ENCODE data around the gene C10orf71.

Gene C10orf71

DNA sequence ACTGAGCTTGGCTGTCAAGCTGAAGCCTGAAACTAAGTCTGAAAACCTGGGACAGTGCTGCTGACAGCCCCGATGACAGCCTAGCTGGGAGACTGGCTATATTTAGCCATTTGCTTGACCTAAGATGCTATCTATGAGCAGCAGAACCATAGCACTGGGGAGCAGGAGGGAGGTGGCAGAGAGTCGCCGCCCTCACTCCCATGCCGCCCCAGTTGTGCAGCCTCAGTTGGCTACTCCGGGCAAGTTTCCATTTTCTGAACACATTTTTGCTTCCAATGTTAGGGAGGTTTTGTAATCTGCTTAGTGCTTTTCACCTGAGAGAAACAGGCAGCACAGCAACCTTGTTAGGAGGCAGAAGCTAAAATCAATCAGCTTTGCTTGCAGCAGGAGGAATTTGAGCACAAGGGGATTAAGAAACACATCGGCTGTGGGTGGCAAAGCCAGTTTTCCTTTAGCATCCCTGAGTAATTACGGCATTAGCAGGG, 20.4 kb upstream of the C10orf71 start:
- H3K27ac ChIP-seq (ENCODE audit: extremely low read depth, low read depth, low read length) = no peak overlapping the region
- no peak overlapping the region for H3K4me3 ChIP-seq (ENCODE audit: low read depth, low read length)
- no peaks in the 10 kb centered on the region for H3K9me3 ChIP-seq (ENCODE audit: control insufficient read depth, insufficient read depth, low read depth, low read length)
- ChIA-PET POLR2A (no interaction called here), CTCF (no interaction called here)
- TF ChIP-seq ZNF157 (tag by site-specific recombination; IDR thresholded peaks at IDR 0.05) (no peak), ZNF560 (tag by site-specific recombination; IDR thresholded peaks at IDR 0.05; ENCODE audit: borderline replicate concordance) (no peak), ELK4 (IDR thresholded peaks at IDR 0.05; ENCODE audit: borderline replicate concordance, low read depth, low read length) (no peak), ZIC2 (tag by site-specific recombination; IDR thresholded peaks at IDR 0.05) (no peak), YY1 (tag by site-specific recombination; IDR thresholded peaks at IDR 0.05) (no peak), KLF7 (tag by site-specific recombination; IDR thresholded peaks at IDR 0.05; ENCODE audit: borderline replicate concordance) (no peak), ZNF785 (tag by site-specific recombination; IDR thresholded peaks at IDR 0.05) (no peak), ZNF670 (tag by site-specific recombination; IDR thresholded peaks at IDR 0.05; ENCODE audit: low read depth) (no peak), YY2 (tag by site-specific recombination; IDR thresholded peaks at IDR 0.05) (no peak)
- TF ChIP-seq, protein P1, sequence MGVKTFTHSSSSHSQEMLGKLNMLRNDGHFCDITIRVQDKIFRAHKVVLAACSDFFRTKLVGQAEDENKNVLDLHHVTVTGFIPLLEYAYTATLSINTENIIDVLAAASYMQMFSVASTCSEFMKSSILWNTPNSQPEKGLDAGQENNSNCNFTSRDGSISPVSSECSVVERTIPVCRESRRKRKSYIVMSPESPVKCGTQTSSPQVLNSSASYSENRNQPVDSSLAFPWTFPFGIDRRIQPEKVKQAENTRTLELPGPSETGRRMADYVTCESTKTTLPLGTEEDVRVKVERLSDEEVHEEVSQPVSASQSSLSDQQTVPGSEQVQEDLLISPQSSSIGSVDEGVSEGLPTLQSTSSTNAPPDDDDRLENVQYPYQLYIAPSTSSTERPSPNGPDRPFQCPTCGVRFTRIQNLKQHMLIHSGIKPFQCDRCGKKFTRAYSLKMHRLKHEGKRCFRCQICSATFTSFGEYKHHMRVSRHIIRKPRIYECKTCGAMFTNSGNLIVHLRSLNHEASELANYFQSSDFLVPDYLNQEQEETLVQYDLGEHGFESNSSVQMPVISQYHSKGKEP (tag by site-specific recombination; IDR thresholded peaks at IDR 0.05) = no peak
- H3K36me3 ChIP-seq (ENCODE audit: control insufficient read depth in 2 of 2, insufficient read depth in 1 of 2, low read length in 2 of 2) = no peaks in the 10 kb centered on the region
- no peaks in the 10 kb centered on the region for H3K4me1 ChIP-seq (ENCODE audit: control insufficient read depth, insufficient read depth, low read length)

DNA sequence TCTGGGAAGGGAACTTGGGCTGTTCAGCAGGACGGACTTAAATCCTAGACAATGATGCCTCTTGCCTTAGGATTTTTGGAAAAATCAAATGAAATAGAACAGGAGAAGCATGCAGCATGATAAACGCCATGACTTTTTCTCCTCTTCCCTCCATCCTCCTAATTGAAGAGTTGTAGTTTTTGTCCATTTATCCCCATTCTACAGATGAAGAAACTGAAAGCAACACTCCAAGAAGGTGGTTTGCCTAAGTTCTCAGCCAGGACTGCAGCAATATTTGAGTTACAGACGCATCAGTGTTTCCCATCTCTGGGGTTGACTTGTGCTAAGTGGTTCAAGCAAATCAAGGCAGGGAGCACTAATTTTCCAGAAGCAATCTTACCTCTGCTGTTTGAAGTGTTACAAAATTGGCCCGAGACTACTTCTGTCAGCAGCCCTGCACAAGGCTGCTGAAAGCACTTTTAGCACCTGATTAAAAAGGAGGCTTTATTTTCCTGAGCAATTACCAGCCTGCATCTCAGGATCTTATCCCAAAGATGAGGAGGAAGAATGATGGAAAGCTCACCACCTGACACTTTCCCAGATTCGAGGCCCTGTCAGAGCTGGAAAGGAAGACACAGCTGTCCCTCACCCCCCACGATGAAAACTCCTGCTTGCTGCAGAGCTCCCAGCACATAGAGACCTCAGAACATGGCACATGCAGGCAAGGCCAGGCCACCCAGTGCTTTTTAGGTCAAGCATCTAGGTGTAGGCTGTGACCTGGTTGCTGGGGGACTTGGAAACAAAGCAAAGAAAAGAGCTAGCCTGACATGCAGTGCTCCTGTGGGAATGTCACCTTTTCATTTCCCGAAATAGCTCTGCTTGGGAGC, 19.7 kb upstream of the C10orf71 start:
- H3K4me1 ChIP-seq (ENCODE audit: control insufficient read depth, insufficient read depth, low read length) = no peaks in the 10 kb centered on the region
- CTCF ChIA-PET = interaction anchor here (0.6 kb wide), 1 partner anchor 134 kb away, joined by 3 read pairs; no protein-coding TSS in a partner anchor
- no peaks in the 10 kb centered on the region for H3K9me3 ChIP-seq (ENCODE audit: control insufficient read depth, insufficient read depth, low read depth, low read length)
- no peak overlapping the region for H3K27ac ChIP-seq (ENCODE audit: extremely low read depth, low read depth, low read length)
- no peaks in the 10 kb centered on the region for H3K36me3 ChIP-seq (ENCODE audit: control insufficient read depth in 2 of 2, insufficient read depth in 1 of 2, low read length in 2 of 2)
- TF ChIP-seq ZNF623 (tag by site-specific recombination; IDR thresholded peaks at IDR 0.05) (no peak), ZNF776 (tag by site-specific recombination; IDR thresholded peaks at IDR 0.05; ENCODE audit: borderline replicate concordance) (no peak), ZNF426 (tag by site-specific recombination; IDR thresholded peaks at IDR 0.05) (no peak), KLF7 (tag by site-specific recombination; IDR thresholded peaks at IDR 0.05; ENCODE audit: borderline replicate concordance) (no peak), ZNF529 (tag by site-specific recombination; IDR thresholded peaks at IDR 0.05; ENCODE audit: insufficient replicate concordance) (no peak), BCL6B (tag by site-specific recombination; IDR thresholded peaks at IDR 0.05) (no peak), ZBTB6 (tag by site-specific recombination; IDR thresholded peaks at IDR 0.05) (no peak), BCL11A (tag by site-specific recombination; IDR thresholded peaks at IDR 0.05; ENCODE audit: low read depth) (no peak), ZNF239 (tag by site-specific recombination; IDR thresholded peaks at IDR 0.05) (no peak)
- no peak overlapping the region for H3K4me3 ChIP-seq (ENCODE audit: low read depth, low read length)
- POLR2A ChIA-PET = no interaction called here
